HL-60/S4 (cell line): ENCODE measurements around the gene DSG1.
"Not testable (repeated sequence)": the region's sequence is repeated elsewhere in the genome, so short reads cannot be mapped to it uniquely, and the experiment has no call there.

Experiments used
- in situ Hi-C: fragments of 300-500 bp; cut with MboI; formaldehyde crosslinking; loops from 2 replicates; pipeline ENCODE4 v1.14.3; 2022; ENCODE audit warnings: low sequenced_read_pairs

DSG1 gene

DNA sequence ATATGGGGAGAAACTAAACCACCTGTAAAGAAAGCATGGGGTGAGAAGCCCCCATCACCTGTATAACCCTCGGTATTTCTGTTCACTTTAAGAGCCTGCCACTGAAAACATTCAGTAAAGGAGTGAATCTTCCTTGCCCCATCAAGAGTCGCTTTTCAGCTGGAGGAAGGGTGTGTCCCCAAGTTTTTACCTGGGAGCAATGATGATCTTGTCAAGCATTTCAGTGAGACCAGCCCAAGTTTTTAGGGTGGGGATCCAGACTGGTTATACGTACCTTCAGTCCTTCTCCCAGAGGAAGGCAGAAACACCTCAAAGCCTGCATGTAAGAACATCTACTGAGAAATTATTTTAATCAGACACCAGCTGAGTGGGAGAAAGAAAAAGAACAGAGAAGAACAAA, at the start of gene DSG1:
DSG1 (plus strand) TSS at position 301 of the 400 bp plus-strand sequence. CDS start 141 bp downstream, outside the sequence.
- in situ Hi-C loops, result no loop called here

GRCh38 chr18:31268985-31269406, 49.0 kb upstream of the DSG1 start:
- in situ Hi-C loops, result no loop called here

DNA sequence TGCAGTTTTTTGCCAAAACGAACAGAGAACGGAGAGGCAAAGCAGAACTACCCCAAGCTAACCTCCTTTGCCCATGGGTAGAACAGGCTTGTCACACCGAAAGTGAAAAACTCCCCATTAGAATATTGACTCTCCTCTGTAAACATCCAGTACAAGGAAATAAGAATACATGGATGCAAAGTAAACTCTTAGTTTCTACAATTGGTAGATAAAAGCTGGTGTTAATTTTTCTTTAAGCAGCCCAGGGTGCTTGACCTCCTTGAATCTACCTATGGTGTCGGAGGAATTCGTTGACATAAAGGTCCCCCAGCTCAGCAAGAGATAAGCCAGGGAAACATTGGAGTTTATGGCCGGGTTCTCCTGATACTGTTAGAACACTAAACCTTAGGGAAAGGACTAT, 48.4 kb upstream of the DSG1 start:
- in situ Hi-C loops, result no loop called here

- in situ Hi-C loops, result no loop called here
These were observed 47.4 kb upstream of the DSG1 start for GRCh38 chr18:31270578-31270977.

- in situ Hi-C loops, result no loop called here
These were observed 44.0 kb upstream of the DSG1 start for GRCh38 chr18:31273812-31274527.

DNA sequence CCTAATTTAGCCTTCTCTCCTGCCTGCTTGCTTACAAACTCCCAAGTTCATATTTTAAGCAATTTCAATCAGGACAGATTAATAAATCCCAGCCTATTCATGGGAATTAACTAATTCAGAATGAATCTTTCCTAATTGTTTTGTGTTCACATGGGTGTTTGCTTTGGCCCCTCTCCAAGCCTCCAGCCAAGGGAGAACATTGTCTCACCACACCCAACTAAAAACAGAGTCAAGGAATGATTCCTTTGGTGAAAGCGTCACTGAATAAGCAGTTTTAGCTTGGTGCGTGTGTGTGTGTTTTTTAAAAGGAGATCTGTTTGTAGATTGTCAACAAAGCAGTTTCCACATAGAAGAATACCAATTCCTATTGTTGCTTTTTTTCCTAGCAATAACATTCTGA, 43.0 kb upstream of the DSG1 start:
- in situ Hi-C loops, result no loop called here

DNA sequence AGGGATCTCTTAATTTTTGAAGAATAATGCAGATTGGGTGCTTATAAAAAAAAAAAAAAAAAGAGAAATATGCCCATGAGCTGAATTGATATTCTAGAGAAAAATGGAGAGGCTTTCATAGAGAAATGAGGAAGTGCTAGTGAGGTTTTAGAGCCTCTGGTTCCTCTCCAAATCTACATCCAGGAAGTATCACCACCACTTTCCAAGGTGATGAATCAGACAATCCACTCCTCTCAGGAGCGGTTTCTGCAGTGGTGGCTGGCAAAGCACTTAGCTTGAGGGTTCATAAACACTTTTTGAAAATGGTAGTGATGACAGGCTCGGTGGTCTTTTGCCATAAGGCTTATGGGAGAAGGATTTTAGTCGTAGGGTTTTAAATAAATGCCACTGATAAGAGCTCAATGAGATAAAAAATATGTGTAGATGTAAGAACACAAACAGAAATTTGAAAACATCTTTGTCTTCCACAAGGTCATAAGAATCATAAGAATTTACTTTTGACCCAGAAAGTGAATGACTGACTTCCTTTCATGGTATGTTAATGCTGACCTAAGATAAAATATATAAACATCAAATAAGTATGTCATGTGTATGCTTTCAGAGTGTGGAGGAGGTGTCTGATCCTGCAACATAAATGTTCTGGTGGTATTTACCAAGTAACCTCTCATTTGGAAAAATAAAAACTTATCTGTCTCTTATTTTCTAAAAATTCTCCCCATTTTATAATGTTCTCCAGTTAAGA, 42.1 kb upstream of the DSG1 start:
- in situ Hi-C loops, result no loop called here

DNA sequence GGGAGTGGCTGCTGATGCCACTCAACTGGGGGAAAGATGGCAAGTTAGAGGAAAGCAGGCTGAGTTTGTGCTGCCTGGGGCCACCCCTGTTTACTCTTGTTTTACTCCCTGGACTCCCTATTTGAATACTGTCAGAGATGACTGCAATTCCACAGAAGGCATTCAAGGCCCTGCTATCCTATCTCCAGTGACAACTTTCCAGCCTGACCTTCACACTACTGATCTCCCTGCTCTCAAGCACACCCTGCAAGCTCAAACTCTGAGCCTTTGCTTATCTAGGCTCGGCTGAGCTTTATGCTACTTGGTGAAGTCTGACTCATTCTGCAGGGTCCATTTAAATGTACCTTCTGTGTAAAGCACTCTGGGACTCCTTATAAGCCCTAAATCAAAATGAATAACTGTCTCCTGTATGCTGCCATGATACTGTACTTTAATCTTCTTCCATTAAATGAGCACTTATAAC, 39.3 kb upstream of the DSG1 start:
- in situ Hi-C loops, result no loop called here

DNA sequence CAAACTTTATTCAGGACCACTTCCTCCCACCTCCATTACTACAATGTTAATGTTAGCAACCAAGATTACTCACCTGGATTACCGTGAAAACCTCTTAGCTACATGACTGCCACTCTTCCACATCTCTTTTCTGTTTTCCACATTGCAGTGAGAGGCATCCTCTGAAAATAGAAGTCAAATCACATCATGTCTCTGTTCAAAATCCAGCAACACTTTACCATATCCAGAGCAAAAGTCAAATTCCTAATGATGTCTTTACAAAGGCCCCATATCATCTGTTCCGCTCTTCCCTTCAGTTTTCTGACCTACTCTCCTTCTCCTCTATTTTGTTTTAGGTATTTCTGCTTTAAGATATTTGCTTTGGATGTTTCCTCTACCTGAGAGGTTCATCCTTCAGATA, 37.5 kb upstream of the DSG1 start:
- in situ Hi-C loops, result no loop called here

- in situ Hi-C loops, result no loop called here
These were observed 36.5 kb upstream of the DSG1 start for GRCh38 chr18:31281437-31281836.

GRCh38 chr18:31289446-31289845, 28.5 kb upstream of the DSG1 start:
- in situ Hi-C loops, result not testable (repeated sequence)

DNA sequence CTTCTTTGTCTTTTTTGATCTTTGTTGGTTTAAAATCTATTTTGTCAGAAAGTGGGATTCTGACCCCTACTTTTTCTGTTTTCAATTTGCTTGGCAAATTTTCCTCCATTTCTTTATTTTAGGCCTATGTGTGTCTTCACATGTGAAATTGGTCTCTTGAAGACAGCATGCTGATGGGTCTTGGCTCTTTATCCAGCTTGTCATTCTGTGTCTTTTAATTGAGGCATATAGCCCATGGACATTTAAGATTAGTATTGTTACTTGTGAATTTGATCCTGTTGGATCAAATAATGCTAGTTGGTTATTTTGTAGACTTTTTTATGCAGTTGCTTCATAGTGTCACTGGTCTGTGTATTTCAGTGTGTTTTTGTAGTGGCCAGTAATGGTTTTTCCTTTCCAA, 26.3 kb upstream of the DSG1 start:
- in situ Hi-C loops, result no loop called here

GRCh38 chr18:31294199-31294747, 23.7 kb upstream of the DSG1 start:
- in situ Hi-C loops, result no loop called here

DNA sequence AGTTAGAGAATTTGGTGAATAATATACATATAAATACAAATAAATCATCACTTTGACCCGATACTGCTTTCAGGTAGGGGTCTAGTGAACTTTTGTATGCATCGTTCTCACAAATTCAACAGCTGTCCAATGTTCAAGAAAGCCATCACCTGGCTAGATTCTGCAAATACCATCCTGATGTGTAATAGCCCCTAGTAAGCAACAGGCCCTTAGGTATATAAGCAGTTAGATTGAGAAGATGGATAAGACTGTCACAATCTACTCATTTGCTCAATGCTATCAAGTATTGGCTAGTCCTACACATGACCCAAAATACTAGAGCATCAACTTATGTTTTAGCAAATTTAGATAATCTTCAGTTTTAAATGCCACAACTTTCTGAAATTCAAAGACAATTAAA, 20.7 kb upstream of the DSG1 start:
- in situ Hi-C loops, result no loop called here

- in situ Hi-C loops, result no loop called here
These were observed 16.7 kb upstream of the DSG1 start for GRCh38 chr18:31301201-31301655.

GRCh38 chr18:31302991-31303390, 15.0 kb upstream of the DSG1 start:
- in situ Hi-C loops, result no loop called here

DNA sequence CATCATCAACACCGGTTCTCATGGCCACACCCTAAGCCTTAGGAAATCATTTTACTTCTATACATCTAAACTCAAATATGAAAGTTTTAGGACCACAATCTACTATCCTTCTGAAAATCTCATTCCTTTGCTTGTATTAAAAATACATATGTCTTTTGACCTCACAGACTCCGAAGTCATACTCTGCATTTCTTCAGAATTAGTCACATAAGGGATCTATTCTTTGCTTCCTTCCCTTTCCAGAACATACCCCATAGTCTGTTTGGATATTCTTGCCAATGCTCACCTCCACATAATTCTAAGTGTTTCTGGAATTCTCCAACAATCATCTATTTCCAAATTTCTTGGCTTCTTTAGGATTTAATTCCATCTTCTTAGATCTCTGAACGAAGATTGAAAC, 14.2 kb upstream of the DSG1 start:
- in situ Hi-C loops, result no loop called here

GRCh38 chr18:31309115-31309514, 8.8 kb upstream of the DSG1 start:
- in situ Hi-C loops, result no loop called here

DNA sequence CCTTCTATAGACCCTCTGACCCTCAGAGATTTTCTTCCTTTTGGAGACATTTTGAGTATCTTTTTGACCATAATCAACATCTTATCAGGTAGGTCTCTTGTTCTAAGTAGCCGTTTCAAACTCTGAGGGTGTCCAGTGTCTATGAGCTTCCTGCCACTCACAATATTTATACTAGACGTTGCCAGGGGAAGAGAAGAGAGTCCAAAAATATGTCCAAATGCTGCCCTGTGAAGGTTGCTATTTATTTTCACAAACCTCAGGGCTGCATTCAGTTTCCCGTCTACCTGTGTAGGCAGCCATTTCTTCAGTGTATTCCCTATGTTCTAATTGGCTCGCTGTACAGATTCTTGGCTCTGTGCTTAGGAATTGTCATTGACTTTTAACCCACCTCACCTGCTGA, 986 bp upstream of the DSG1 start:
- in situ Hi-C loops, result no loop called here

- in situ Hi-C loops, result no loop called here
These were observed 3.8 kb downstream of the DSG1 start for GRCh38 chr18:31321719-31322118.

- in situ Hi-C loops, result no loop called here
These were observed 7.1 kb downstream of the DSG1 start for GRCh38 chr18:31325051-31325450.
